Head of caudate nucleus (tissue), 42 donors: ENCODE results near the gene HTRA3.

Experiments used
- DNase-seq, 42 donors: peaks; one replicate each; pipeline versions ENCODE4 v3.0.0 to v3.0.0-alpha.2; 2020 to 2021; ENCODE audit warnings: mixed read lengths in 7 of 42
- intact Hi-C: fragments of 100-400 bp; cut with DNase I; formaldehyde crosslinking; loops from one replicate; pipeline ENCODE4 v1.15.0; 2022

HTRA3 gene

DNA sequence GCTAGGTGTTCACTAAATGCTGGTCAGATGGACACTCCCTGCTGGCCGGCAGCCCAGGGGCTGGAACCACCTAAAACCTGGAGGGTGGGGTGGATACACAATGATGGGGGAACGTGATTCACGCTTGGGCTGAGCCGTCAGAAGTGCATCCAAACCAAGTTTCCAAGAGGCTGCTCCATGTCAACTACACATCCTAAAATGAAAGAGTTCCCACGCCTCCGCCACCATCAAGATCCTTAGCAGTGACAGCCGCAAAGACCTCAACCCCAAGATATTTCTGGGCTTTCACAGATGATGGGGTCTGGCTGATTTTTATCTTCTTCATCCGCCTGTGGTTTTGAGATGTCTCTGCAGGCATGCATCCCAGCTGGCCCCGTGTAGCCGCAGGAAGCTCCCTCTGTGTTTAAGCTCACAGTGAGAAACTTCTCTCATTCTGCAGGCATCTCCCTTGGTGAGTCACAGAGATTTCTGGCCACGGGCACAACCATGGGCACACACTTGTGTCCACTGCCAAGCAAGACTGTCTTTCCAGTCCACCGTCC is 84.4 kb downstream of the HTRA3 start:
- peak in 6 of 42 donors; percentile 6 to 24 (median 10) for DNase-seq
- intact Hi-C loops, result no loop called here

DNA sequence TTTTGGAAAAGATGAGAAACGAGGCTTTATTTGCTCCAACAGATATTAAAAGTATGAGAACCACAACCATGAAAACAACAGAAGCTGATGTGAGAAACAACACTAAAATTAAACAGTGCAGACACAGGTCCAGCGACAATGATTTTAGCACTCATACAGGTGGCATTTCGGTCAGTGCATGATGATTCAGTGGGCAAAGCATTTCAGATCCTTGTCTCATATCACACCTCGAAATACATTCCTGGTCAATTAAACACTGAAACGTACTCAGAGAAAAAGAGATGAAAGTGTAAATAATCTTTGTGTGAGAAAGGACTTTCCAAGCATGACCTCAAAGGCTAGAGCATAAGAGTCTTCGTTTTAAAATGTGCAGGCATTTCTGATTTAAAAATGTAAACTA is 85.8 kb downstream of the HTRA3 start:
- intact Hi-C loops, result no loop called here
- DNase-seq, result no peak

DNA sequence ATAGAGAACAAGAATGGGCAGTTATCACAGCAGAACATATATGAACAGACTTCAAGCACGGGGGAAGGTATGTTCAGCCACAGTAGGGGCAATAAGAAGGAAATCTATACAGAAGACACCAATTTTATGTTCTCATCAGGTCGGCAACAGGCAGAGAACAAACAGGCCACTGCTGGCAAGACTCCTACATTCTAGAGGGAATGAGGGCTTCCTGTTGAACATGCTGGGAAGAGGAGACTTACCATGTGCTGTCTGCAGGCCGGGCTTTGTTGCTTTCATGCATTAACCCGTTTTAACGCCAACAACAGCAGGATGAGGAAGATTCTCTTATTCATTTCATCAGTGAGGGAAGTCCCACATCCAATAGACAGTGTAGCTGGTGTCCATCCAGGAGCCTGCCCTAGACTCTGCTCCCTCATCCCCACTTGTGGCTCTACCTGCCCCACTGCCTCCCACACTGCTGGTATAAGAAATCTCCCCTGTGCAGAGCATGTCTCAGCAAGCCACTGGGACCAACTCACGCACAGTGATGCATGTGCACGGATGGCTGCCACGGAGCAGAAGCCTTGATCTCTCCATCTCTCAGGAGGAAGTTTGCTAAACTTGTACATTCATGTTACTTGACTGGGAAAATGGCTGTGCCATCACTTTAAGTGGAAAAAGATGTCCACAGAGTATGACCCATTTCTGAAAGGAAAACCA is 86.5 kb downstream of the HTRA3 start:
- DNase-seq, result peak in 6 of 42 donors; percentile 4 to 24 (median 20)
- intact Hi-C loops, result no loop called here
